ENCODE results near the gene GADD45A.

GADD45A gene

GRCh38 chr1:67701876-67702275, 16.9 kb downstream of the GADD45A start:
- no peak for TF ChIP-seq FOXP2 (optimal IDR thresholded peaks at IDR 0.05; ENCODE audit: borderline replicate concordance, extremely low read depth, extremely low read length, insufficient read depth)
- TF ChIP-seq SIN3A (IDR thresholded peaks at IDR 0.05; ENCODE audit: borderline replicate concordance, insufficient read depth, low read length) = no peak
- no peak for TF ChIP-seq POLR2AphosphoS5 (IDR thresholded peaks at IDR 0.05; ENCODE audit: low read depth, low read length)
- no peak for TF ChIP-seq REST (IDR thresholded peaks at IDR 0.05; ENCODE audit: insufficient read depth in 1 of 2, low read depth in 2 of 2, low read length in 2 of 2)

- TF ChIP-seq POLR2AphosphoS5 (IDR thresholded peaks at IDR 0.05; ENCODE audit: low read depth, low read length) = no peak
- TF ChIP-seq FOXP2 (optimal IDR thresholded peaks at IDR 0.05; ENCODE audit: borderline replicate concordance, extremely low read depth, extremely low read length, insufficient read depth) = no peak
- no peak for TF ChIP-seq REST (IDR thresholded peaks at IDR 0.05; ENCODE audit: insufficient read depth in 1 of 2, low read depth in 2 of 2, low read length in 2 of 2)
- no peak for TF ChIP-seq SIN3A (IDR thresholded peaks at IDR 0.05; ENCODE audit: borderline replicate concordance, insufficient read depth, low read length)
- no peak for TF ChIP-seq TAF1 (IDR thresholded peaks at IDR 0.05; ENCODE audit: borderline replicate concordance, insufficient read depth, low read length)
Observed at GRCh38 chr1:67704351-67704750, 19.4 kb downstream of the GADD45A start.

DNA sequence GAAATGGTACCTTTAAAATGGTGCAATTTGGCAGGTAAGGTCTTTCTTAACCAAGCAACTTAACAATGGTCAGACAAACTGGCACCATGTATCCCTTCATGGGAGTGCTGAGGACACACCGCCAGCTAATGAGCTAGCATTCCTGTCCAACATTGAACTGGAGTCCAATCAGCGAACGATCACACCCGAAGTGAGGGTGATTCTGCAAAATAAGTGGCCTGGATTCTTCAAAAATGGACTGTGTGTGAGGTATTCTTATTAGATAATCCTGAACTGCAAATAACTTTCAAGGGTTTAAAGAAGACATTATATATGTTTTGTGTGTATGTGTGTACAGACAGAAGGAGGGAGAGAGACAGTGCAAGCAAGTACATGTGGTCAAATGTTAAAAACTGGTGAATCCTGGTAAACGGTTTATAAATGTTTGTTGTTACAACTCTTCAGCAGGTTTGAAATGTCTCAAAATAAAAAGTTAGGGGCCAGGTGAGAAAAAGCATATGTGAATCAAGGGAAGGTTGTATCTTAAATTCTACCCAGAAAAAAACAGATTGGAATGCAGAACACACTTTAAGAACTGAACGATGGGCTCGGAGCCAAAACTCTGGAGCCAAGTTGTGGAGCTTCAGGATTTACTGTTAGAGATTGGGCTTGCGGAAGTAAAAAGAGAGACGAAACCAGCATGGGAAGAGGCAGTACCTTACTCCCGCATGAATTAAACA, 20.9 kb downstream of the GADD45A start:
- TF ChIP-seq SIN3A (IDR thresholded peaks at IDR 0.05; ENCODE audit: borderline replicate concordance, insufficient read depth, low read length) (no peak), TAF1 (IDR thresholded peaks at IDR 0.05; ENCODE audit: borderline replicate concordance, insufficient read depth, low read length) (no peak), POLR2AphosphoS5 (IDR thresholded peaks at IDR 0.05; ENCODE audit: low read depth, low read length) (no peak), FOXP2 (optimal IDR thresholded peaks at IDR 0.05; ENCODE audit: borderline replicate concordance, extremely low read depth, extremely low read length, insufficient read depth) (no peak), REST (IDR thresholded peaks at IDR 0.05; ENCODE audit: insufficient read depth in 1 of 2, low read depth in 2 of 2, low read length in 2 of 2) (no peak)

- TF ChIP-seq POLR2AphosphoS5 (IDR thresholded peaks at IDR 0.05; ENCODE audit: low read depth, low read length) (no peak), FOXP2 (optimal IDR thresholded peaks at IDR 0.05; ENCODE audit: borderline replicate concordance, extremely low read depth, extremely low read length, insufficient read depth) (no peak), TAF1 (IDR thresholded peaks at IDR 0.05; ENCODE audit: borderline replicate concordance, insufficient read depth, low read length) (no peak), REST (IDR thresholded peaks at IDR 0.05; ENCODE audit: insufficient read depth in 1 of 2, low read depth in 2 of 2, low read length in 2 of 2) (no peak), SIN3A (IDR thresholded peaks at IDR 0.05; ENCODE audit: borderline replicate concordance, insufficient read depth, low read length) (no peak)
Observed at GRCh38 chr1:67708606-67709005, 23.6 kb downstream of the GADD45A start.

Measured in PFSK-1 (cell line).